MCF 10A (cell line): ENCODE results near the gene MAPK11. TPM values are rescaled to one million over a fixed set of nuclear protein-coding genes. Genes with fewer than 3 reads are reported as not detected.

Experiments
- BruUV-seq: library from RNA; stranded (reverse); fragments of 400-500 nt; replicated peaks from 2 replicates; lab custom pipeline; 2021; lab: Mats Ljungman, UMichigan
- CTCF ChIA-PET: fragments of 300-600 bp; sonication (Branson Sonifier 250); formaldehyde crosslinking; extraction: SDS; loops from one replicate; lab custom pipeline; 2021; ENCODE audit warnings: antibody characterized with exemption, inconsistent platforms; lab: Yijun Ruan, JAX
- POLR2A ChIA-PET: fragments of 300-600, 350-650 bp; sonication (Branson Sonifier 250); formaldehyde crosslinking; extraction: SDS; loops from one replicate; lab custom pipeline; 2020; ENCODE audit warnings: antibody characterized with exemption, inconsistent platforms; lab: Yijun Ruan, JAX
- DNase-seq: peaks from one replicate; pipeline ENCODE4 v3.0.0-alpha.2; 2018; ENCODE audit not compliant: unreplicated experiment
- H3K27ac Mint-ChIP-seq: one replicate; pipeline ENCODE4 v1.8.0; 2022; ENCODE audit warnings: mild to moderate bottlenecking, low read depth, mixed read lengths; ENCODE audit not compliant: unreplicated experiment
- H3K27me3 Mint-ChIP-seq: one replicate; pipeline ENCODE4 v1.8.0; 2022; ENCODE audit warnings: mixed read lengths; ENCODE audit not compliant: insufficient read depth, unreplicated experiment
- H3K36me3 Mint-ChIP-seq: one replicate; pipeline ENCODE4 v1.8.0; 2022; ENCODE audit warnings: mild to moderate bottlenecking, moderate library complexity, mixed read lengths; ENCODE audit not compliant: insufficient read depth, unreplicated experiment
- H3K4me1 Mint-ChIP-seq: one replicate; pipeline ENCODE4 v1.8.0; 2022; ENCODE audit warnings: mixed read lengths; ENCODE audit not compliant: insufficient read depth, unreplicated experiment
- H3K4me3 Mint-ChIP-seq: one replicate; pipeline ENCODE4 v1.8.0; 2022; ENCODE audit warnings: mild to moderate bottlenecking, moderate library complexity, mixed read lengths; ENCODE audit not compliant: unreplicated experiment
- H3K9me3 Mint-ChIP-seq: one replicate; pipeline ENCODE4 v1.8.0; 2022; ENCODE audit warnings: mixed read lengths; ENCODE audit not compliant: unreplicated experiment
- CTCF ChIP-seq: fragments of 200-600 bp; IDR thresholded peaks from one replicate; pipeline ENCODE4 v1.8.0; 2022; ENCODE audit warnings: antibody characterized with exemption, mild to moderate bottlenecking; ENCODE audit not compliant: unreplicated experiment
- intact Hi-C: fragments of 100-400 bp; cut with micrococcal nuclease; formaldehyde crosslinking; loops from 2 replicates; pipeline ENCODE4 v1.14.1; 2022
- total RNA-seq: library from RNA; stranded (reverse); gene quantifications from 2 replicates; pipeline ENCODE4 v1.2.3, GENCODE V29; 2022

MAPK11 gene
- total RNA-seq, 1 experiment from 2014 or later, result 10.4 TPM

- CTCF ChIA-PET, result interaction anchor here (0.7 to 1.3 kb wide), 3 partner anchors 11 to 16 kb away, joined by 3 to 5 read pairs (median 3); no protein-coding TSS in a partner anchor
- H3K27ac Mint-ChIP-seq, result no peak overlapping the region
- intact Hi-C loops, result no loop called here
These were observed 40.0 kb upstream of the MAPK11 start for GRCh38 chr22:50310031-50310722.

GRCh38 chr22:50309601-50309991 is 39.4 kb upstream of the MAPK11 start:
- peaks cover 11% of the 10 kb centered on the region for H3K4me1 Mint-ChIP-seq
- POLR2A ChIA-PET, result interaction anchor here (1.2 kb wide), 1 partner anchor 32 kb away, joined by 4 read pairs; no protein-coding TSS in a partner anchor
- BruUV-seq, result no TSS peak
- H3K36me3 Mint-ChIP-seq, result peaks cover 13% of the 10 kb centered on the region
- no peak for TF ChIP-seq CTCF
- CTCF ChIA-PET, result interaction anchor here (0.7 to 1.7 kb wide), 4 partner anchors 11 to 58 kb away, joined by 3 to 6 read pairs (median 4); partner anchors contain the start of gene HDAC10
- intact Hi-C loops, result no loop called here
- H3K27ac Mint-ChIP-seq, result no peak overlapping the region
- H3K9me3 Mint-ChIP-seq, result no peaks in the 10 kb centered on the region
- no peaks in the 10 kb centered on the region for H3K27me3 Mint-ChIP-seq
- no peak for DNase-seq
- H3K4me3 Mint-ChIP-seq, result no peak overlapping the region

More at GRCh38 chr22:50310031-50310722, 40.0 kb upstream of the MAPK11 start:
- BruUV-seq, result no TSS peak
- TF ChIP-seq CTCF, result no peak
- H3K4me3 Mint-ChIP-seq, result no peak overlapping the region
- no peaks in the 10 kb centered on the region for H3K9me3 Mint-ChIP-seq
- H3K4me1 Mint-ChIP-seq, result peaks cover 10% of the 10 kb centered on the region
- no peak for DNase-seq
- peaks cover 9% of the 10 kb centered on the region for H3K36me3 Mint-ChIP-seq
- POLR2A ChIA-PET, result interaction anchor here (1.2 kb wide), 1 partner anchor 31 kb away, joined by 4 read pairs; no protein-coding TSS in a partner anchor
- no peaks in the 10 kb centered on the region for H3K27me3 Mint-ChIP-seq

DNA sequence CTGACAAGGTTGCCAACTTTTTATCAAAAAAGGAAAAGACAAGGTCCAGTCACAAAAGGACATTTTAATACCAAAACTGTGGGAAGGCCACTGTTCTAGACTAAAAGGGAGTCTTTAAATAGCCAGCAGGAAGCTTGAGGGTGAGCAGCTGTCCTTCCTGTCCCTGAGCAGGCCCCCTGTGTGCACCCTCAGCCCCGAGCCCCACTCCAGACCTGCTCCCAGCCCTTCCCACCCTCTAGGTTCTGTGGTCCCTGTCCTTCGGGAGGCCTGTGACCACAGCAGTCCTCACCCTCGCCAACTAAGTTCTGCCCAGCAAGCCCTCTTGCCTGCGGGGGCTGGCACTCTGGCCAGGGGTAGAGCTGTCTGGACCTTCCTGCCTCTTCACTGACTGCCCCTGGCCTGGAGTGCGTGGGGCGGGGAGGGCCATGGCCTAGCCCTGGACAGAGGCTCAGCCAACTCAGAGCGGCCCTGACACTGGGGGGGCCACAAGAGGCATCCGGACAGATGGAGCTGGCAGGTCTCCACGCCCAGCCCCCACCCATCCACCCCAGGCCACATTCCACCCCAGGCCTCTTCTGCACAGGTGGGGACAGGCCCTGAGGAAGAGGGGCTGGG is 38.9 kb upstream of the MAPK11 start:
- peaks cover 18% of the 10 kb centered on the region for H3K36me3 Mint-ChIP-seq
- intact Hi-C loops, result no loop called here
- no peak overlapping the region for H3K27ac Mint-ChIP-seq
- no peaks in the 10 kb centered on the region for H3K27me3 Mint-ChIP-seq
- POLR2A ChIA-PET, result interaction anchor here (1.2 kb wide), 1 partner anchor 32 kb away, joined by 4 read pairs; no protein-coding TSS in a partner anchor
- H3K4me1 Mint-ChIP-seq, result peaks cover 11% of the 10 kb centered on the region
- no peaks in the 10 kb centered on the region for H3K9me3 Mint-ChIP-seq
- TF ChIP-seq CTCF, result no peak
- H3K4me3 Mint-ChIP-seq, result peak overlapping the region; percentile 45
- BruUV-seq, result no TSS peak
- CTCF ChIA-PET, result interaction anchor here (1.0 to 1.7 kb wide), 3 partner anchors 17 to 57 kb away, joined by 3 to 6 read pairs (median 5); partner anchors contain the start of genes DENND6B and HDAC10
- no peak for DNase-seq

DNA sequence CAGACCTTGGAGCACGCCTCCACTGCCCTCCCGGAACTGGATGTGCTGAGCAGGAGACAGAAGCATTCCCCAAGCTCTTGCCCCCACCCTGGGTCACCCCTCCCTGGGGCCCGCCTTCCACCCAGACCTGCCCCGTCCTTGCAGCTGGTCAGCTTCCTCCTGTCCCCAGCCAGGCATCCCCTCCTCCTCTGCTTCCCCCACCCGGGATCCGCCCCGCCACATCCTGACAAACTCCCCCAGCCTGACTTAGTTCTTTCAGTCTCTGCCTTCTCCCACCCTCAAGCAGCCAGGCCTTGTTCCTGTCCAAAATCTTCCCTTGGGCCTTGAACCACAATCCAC is 38.4 kb upstream of the MAPK11 start:
- peaks cover 24% of the 10 kb centered on the region for H3K36me3 Mint-ChIP-seq
- H3K9me3 Mint-ChIP-seq, result no peaks in the 10 kb centered on the region
- POLR2A ChIA-PET, result interaction anchor here (1.2 kb wide), 1 partner anchor 358 kb away, joined by 3 read pairs; no protein-coding TSS in a partner anchor
- H3K27ac Mint-ChIP-seq, result no peak overlapping the region
- H3K4me1 Mint-ChIP-seq, result peaks cover 11% of the 10 kb centered on the region
- CTCF ChIA-PET, result interaction anchor here (1.0 to 1.7 kb wide), 2 partner anchors 18 to 57 kb away, joined by 3 to 6 read pairs; partner anchors contain the start of genes DENND6B and HDAC10
- H3K27me3 Mint-ChIP-seq, result no peaks in the 10 kb centered on the region
- BruUV-seq, result no TSS peak
- intact Hi-C loops, result no loop called here
- no peak for DNase-seq
- no peak for TF ChIP-seq CTCF
- H3K4me3 Mint-ChIP-seq, result peak overlapping the region; percentile 45
